GM12878 (cell line): ENCODE results near the gene ZNF480. TPM values are rescaled to one million over a fixed set of nuclear protein-coding genes. Genes with fewer than 3 reads are reported as not detected.
A peak's percentile ranks its signal among the peaks of the same experiment; 100 is the strongest.

ENCODE experiments used
- ATAC-seq: fragments of 200-7000 bp; cut with Tn5 transposase; 3 replicates; pipeline ENCODE4 v1.9.1; 2020; ENCODE audit warnings: mild to moderate bottlenecking, moderate library complexity
- BruUV-seq: library from RNA; stranded (reverse); fragments of 400-500 nt; replicated peaks from 2 replicates; lab custom pipeline; 2021; lab: Mats Ljungman, UMichigan
- CTCF ChIA-PET: fragments of 300-600 bp; sonication (Branson Sonifier 250); formaldehyde crosslinking; extraction: SDS; loops from one replicate; lab custom pipeline; 2021; ENCODE audit warnings: inconsistent platforms; lab: Yijun Ruan, JAX
- POLR2A ChIA-PET: fragments of 350-600 bp; formaldehyde crosslinking; extraction: SDS; loops from one replicate; lab custom pipeline; 2021; ENCODE audit warnings: inconsistent platforms; lab: Charles Lee
- RAD21 ChIA-PET: fragments of 300-600 bp; sonication (Branson Sonifier 250); formaldehyde crosslinking; loops from one replicate; lab custom pipeline; 2023; ENCODE audit warnings: antibody characterized with exemption; ENCODE audit not compliant: unreplicated experiment; lab: Charles Lee
- SMC1A ChIA-PET: fragments of 300-600 bp; sonication (Branson Sonifier 250); formaldehyde crosslinking; loops from one replicate; lab custom pipeline; 2023; ENCODE audit not compliant: unreplicated experiment, uncharacterized antibody; lab: Charles Lee
- DNase-seq: peaks from one replicate; pipeline ENCODE4 v3.0.0-alpha.2; 2011; ENCODE audit warnings: low read depth, low spot score
- FAIRE-seq: peaks from 3 replicates; lab custom pipeline; 2011; peaks lifted over from hg19 to GRCh38; lab: Jason Lieb, UNC
- H2AFZ ChIP-seq: 2 replicates; pipeline ENCODE4 v1.6.0; 2011; ENCODE audit warnings: low read depth, low read length, control low read depth; ENCODE audit not compliant: control insufficient read depth
- H3K27ac ChIP-seq: 2 replicates; pipeline ENCODE4 v1.5.1; 2011; ENCODE audit warnings: control low read depth; ENCODE audit not compliant: control insufficient read depth, insufficient read depth
- H3K27me3 ChIP-seq, 2 experiments: replicated peaks in 1 of 2; 2 replicates each; pipeline versions ENCODE4 v1.6.0 to v1.6.1; 2011; ENCODE audit warnings: low read length in 1 of 2; ENCODE audit not compliant: control insufficient read depth in 2 of 2, insufficient read depth in 2 of 2
- H3K36me3 ChIP-seq, 2 experiments: 2 replicates each; pipeline ENCODE4 v1.5.1; 2011; ENCODE audit warnings: low read length in 1 of 2; ENCODE audit not compliant: control insufficient read depth in 2 of 2, insufficient read depth in 2 of 2
- H3K4me1 ChIP-seq: 2 replicates; pipeline ENCODE4 v1.6.1; 2011; ENCODE audit warnings: mild to moderate bottlenecking, low read length, moderate library complexity, mixed read lengths; ENCODE audit not compliant: control insufficient read depth, insufficient read depth
- H3K4me2 ChIP-seq: 2 replicates; pipeline ENCODE4 v1.6.0; 2011; ENCODE audit warnings: control low read depth; ENCODE audit not compliant: control insufficient read depth, insufficient read depth
- H3K4me3 ChIP-seq: fragments of 200-600 bp; sonication (generic); 2 replicates; pipeline ENCODE4 v1.5.1; 2016
- H3K79me2 ChIP-seq: 2 replicates; pipeline ENCODE4 v1.6.0; 2011; ENCODE audit warnings: low read length; ENCODE audit not compliant: control insufficient read depth, insufficient read depth
- H3K9ac ChIP-seq: 2 replicates; pipeline ENCODE4 v1.8.0; 2011; ENCODE audit warnings: low read length, control low read depth, mixed read lengths; ENCODE audit not compliant: control insufficient read depth, insufficient read depth
- H3K9me3 ChIP-seq: replicated peaks from 3 replicates; pipeline ENCODE4 v1.5.1; 2011; ENCODE audit warnings: mild to moderate bottlenecking, low read length; ENCODE audit not compliant: control insufficient read depth, insufficient read depth
- H4K20me1 ChIP-seq: 2 replicates; pipeline ENCODE4 v1.6.0; 2011; ENCODE audit not compliant: control insufficient read depth, insufficient read depth
- ASH2L ChIP-seq: fragments of 300-600, 200-600 bp; sonication (generic); IDR thresholded peaks from 2 replicates; pipeline ENCODE4 v1.6.1; 2017; ENCODE audit warnings: low read depth, mild to moderate bottlenecking, borderline replicate concordance
- CBX3 ChIP-seq: fragments of 200-600 bp; sonication (generic); IDR thresholded peaks from 2 replicates; pipeline ENCODE4 v1.6.1; 2016; ENCODE audit warnings: low read depth, borderline replicate concordance
- IKZF2 ChIP-seq, 2 experiments: fragments of 450-650 bp; IDR thresholded peaks; 2 replicates each; pipeline ENCODE4 v1.6.1; 2017; ENCODE audit warnings: mild to moderate bottlenecking in 2 of 2, moderate library complexity in 2 of 2
- NBN ChIP-seq: fragments of 450-650 bp; IDR thresholded peaks from 2 replicates; pipeline ENCODE4 v1.6.1; 2016
- NFYB ChIP-seq: IDR thresholded peaks from 2 replicates; pipeline ENCODE4 v1.6.1; 2011; ENCODE audit warnings: low read depth, mild to moderate bottlenecking, low read length, improper control_type of control experiment, moderate library complexity; ENCODE audit not compliant: insufficient read depth
- PML ChIP-seq: IDR thresholded peaks from 2 replicates; pipeline ENCODE4 v1.6.1; 2012; ENCODE audit warnings: low read length, inconsistent platforms
- RCOR1 ChIP-seq: conservative IDR thresholded peaks from 2 replicates; pipeline ENCODE4 v1.6.1; 2012; ENCODE audit warnings: low read depth, low read length, improper control_type of control experiment
- RUNX3 ChIP-seq: IDR thresholded peaks from 2 replicates; pipeline ENCODE4 v1.6.1; 2012; ENCODE audit warnings: low read length, inconsistent platforms
- STAT1 ChIP-seq: fragments of 450-650 bp; conservative IDR thresholded peaks from 2 replicates; pipeline ENCODE4 v1.6.1; 2014; ENCODE audit warnings: antibody characterized with exemption, mild to moderate bottlenecking
- ZNF207 ChIP-seq: fragments of 450-650 bp; IDR thresholded peaks from 2 replicates; pipeline ENCODE4 v1.6.1; 2014; ENCODE audit warnings: antibody characterized with exemption, mild to moderate bottlenecking, borderline replicate concordance
- whole genome bisulfite sequencing: methylation state at CpG from one replicate; pipeline ENCODE4 v1.1.6; 2016; ENCODE audit warnings: low lambda C conversion rate; ENCODE audit not compliant: insufficient replicate concordance, insufficient coverage; ENCODE audit errors: missing lambda C conversion rate; 5-methylcytosine and 5-hydroxymethylcytosine counted together
- in situ Hi-C: fragments of 300-500 bp; cut with MboI; formaldehyde crosslinking; loops from 9 replicates; pipeline ENCODE4 v1.14.3; 2018; ENCODE audit warnings: mixed read lengths
- intact Hi-C: fragments of 100-400 bp; cut with micrococcal nuclease; formaldehyde crosslinking; loops from one replicate; pipeline ENCODE4 v1.14.2; 2022; ENCODE audit not compliant: unreplicated experiment
- polyA plus RNA-seq, 11 experiments: library from polyadenylated mRNA; depleted of rRNA in 4 of 11; unstranded in 6 of 11; stranded (reverse) in 5 of 11; fragments of >200 nt; fragmentation: Nextera tagmentation in 4 of 11; fragmentation: Illumina TruSeq in 1 of 11; extraction: Ambion mirVana in 4 of 11; extraction: Trizol in 1 of 11; gene quantifications; 1 replicate in 1 of 11; 2 replicates in 10 of 11; pipeline versions ENCODE4 v1.2.1 to v1.2.3, GENCODE V29; 2011 to 2016; ENCODE audit warnings: inconsistent platforms in 2 of 11, missing spikeins in 2 of 11, low read depth in 1 of 11
- total RNA-seq, 4 experiments: library from RNA; depleted of rRNA in 3 of 4; stranded (reverse); fragments of >200 nt in 3 of 4; fragmentation: Illumina TruSeq in 1 of 4; extraction: Trizol in 1 of 4; gene quantifications; 2 replicates each; pipeline versions ENCODE4 v1.2.1 to v1.2.3, GENCODE V29; 2013 to 2021
- TF ChIP-seq, protein P1 (sequence below): fragments of 450-650 bp; IDR thresholded peaks from 2 replicates; pipeline ENCODE4 v1.6.1; 2017; ENCODE audit warnings: mild to moderate bottlenecking, moderate library complexity

The ZNF480 gene
- total and polyA plus RNA-seq, 10 of the 15 experiments (the other 5 are each of a cell fraction or from before 2014, with no cell fraction given): 6.6 to 26.5 (median 16.8) TPM

DNA sequence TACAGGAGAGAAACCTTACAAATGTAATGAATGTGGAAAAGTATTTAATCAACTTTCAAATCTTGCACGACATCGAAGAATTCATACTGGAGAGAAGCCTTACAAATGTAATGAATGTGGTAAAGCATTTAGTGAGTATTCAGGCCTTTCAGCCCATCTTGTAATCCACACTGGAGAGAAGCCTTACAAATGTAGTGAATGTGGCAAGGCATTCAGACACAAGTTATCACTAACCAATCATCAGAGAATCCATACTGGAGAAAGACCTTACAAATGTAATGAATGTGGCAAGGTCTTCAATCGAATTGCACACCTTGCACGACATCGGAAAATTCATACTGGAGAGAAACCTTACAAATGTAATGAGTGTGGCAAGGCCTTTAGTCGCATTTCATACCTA is 25.5 kb downstream of the ZNF480 start (continued):
- TF ChIP-seq, protein P1, sequence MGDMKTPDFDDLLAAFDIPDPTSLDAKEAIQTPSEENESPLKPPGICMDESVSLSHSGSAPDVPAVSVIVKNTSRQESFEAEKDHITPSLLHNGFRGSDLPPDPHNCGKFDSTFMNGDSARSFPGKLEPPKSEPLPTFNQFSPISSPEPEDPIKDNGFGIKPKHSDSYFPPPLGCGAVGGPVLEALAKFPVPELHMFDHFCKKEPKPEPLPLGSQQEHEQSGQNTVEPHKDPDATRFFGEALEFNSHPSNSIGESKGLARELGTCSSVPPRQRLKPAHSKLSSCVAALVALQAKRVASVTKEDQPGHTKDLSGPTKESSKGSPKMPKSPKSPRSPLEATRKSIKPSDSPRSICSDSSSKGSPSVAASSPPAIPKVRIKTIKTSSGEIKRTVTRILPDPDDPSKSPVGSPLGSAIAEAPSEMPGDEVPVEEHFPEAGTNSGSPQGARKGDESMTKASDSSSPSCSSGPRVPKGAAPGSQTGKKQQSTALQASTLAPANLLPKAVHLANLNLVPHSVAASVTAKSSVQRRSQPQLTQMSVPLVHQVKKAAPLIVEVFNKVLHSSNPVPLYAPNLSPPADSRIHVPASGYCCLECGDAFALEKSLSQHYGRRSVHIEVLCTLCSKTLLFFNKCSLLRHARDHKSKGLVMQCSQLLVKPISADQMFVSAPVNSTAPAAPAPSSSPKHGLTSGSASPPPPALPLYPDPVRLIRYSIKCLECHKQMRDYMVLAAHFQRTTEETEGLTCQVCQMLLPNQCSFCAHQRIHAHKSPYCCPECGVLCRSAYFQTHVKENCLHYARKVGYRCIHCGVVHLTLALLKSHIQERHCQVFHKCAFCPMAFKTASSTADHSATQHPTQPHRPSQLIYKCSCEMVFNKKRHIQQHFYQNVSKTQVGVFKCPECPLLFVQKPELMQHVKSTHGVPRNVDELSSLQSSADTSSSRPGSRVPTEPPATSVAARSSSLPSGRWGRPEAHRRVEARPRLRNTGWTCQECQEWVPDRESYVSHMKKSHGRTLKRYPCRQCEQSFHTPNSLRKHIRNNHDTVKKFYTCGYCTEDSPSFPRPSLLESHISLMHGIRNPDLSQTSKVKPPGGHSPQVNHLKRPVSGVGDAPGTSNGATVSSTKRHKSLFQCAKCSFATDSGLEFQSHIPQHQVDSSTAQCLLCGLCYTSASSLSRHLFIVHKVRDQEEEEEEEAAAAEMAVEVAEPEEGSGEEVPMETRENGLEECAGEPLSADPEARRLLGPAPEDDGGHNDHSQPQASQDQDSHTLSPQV: no peak
- no peak for TF ChIP-seq IKZF2 (IDR thresholded peaks at IDR 0.05)
- TF ChIP-seq ASH2L: no peak

DNA sequence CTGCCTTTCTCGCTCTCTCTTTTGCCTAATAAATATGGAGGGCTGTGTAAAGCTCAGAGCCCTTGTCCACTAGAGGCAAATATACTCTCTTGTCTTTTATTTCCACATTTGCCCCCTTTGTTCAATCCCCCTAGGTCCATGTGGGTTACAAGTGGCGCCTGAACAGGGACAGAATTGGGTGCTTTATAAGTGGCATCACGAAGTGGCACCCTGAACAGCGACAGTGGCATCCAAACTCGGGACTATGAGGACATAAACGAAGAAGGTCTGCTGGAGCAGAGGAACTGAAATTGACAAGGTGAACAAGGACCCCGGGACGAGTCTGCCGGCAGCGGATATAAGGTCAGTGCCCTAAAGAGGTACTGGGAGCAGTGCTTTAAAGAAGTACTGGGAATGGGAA is 34.8 kb downstream of the ZNF480 start:
- SMC1A ChIA-PET: no interaction called here
- no peak for ATAC-seq
- WGBS: 69% methylated on average over 10 of the region's 10 CpGs
- POLR2A ChIA-PET: no interaction called here
- H3K27me3 ChIP-seq: no peaks in the 10 kb centered on the region
- CTCF ChIA-PET: no interaction called here
- BruUV-seq: no TSS peak
- in situ Hi-C loops: no loop called here
- no peak for DNase-seq
- H4K20me1 ChIP-seq: no peaks in the 10 kb centered on the region
- no peak for FAIRE-seq
- no peak overlapping the region for H3K9ac ChIP-seq
- H3K79me2 ChIP-seq: no peaks in the 10 kb centered on the region
- TF ChIP-seq PML: no peak
- TF ChIP-seq NBN: no peak
- TF ChIP-seq STAT1: no peak
- TF ChIP-seq CBX3: 0 out of 2 replicates have a peak, but pooled peaks have one; percentile 77
- no peak for TF ChIP-seq NFYB
- TF ChIP-seq ZNF207: no peak
- no peak for TF ChIP-seq RCOR1
- TF ChIP-seq RUNX3: no peak
- H3K9me3 ChIP-seq: peaks cover 14% of the 10 kb centered on the region
- H3K36me3 ChIP-seq: no peaks in the 10 kb centered on the region
- H3K27ac ChIP-seq: no peak overlapping the region
- RAD21 ChIA-PET: no interaction called here
- intact Hi-C loops: no loop called here
- H3K4me3 ChIP-seq: no peak overlapping the region
- no peak overlapping the region for H2AFZ ChIP-seq
- no peak overlapping the region for H3K4me2 ChIP-seq
- no peaks in the 10 kb centered on the region for H3K4me1 ChIP-seq
